Measurements from ENCODE around the gene RGL2. TPM values are rescaled to one million over a fixed set of nuclear protein-coding genes. Genes with fewer than 3 reads are reported as not detected.

The RGL2 gene
- total RNA-seq, 1 donor from 2014 or later, result 27.9 TPM

GRCh38 chr6:33317419-33317668 lies 18.6 kb upstream of the RGL2 start:
- no peak for DNase-seq (ENCODE audit: low read depth)

GRCh38 chr6:33316603-33317418 lies 18.1 kb upstream of the RGL2 start:
- DNase-seq (ENCODE audit: low read depth), result no peak

GRCh38 chr6:33315793-33316602 lies 17.3 kb upstream of the RGL2 start:
- DNase-seq (ENCODE audit: low read depth), result no peak

- no peak for DNase-seq (ENCODE audit: low read depth)
Measured at GRCh38 chr6:33314943-33315792, 16.4 kb upstream of the RGL2 start.

- DNase-seq (ENCODE audit: low read depth), result peak; percentile 71
Measured at GRCh38 chr6:33314515-33314942, 15.8 kb upstream of the RGL2 start.

GRCh38 chr6:33313709-33314514 lies 15.2 kb upstream of the RGL2 start, which contains the start of gene TAPBP:
Gene TAPBP, minus strand, starts transcription at chr6:33314078. Its CDS starts 37 bp downstream, at chr6:33314041.
- peak; percentile 62 for DNase-seq (ENCODE audit: low read depth)

- DNase-seq (ENCODE audit: low read depth), result peak; percentile 34
Measured at GRCh38 chr6:33313105-33313708, 14.5 kb upstream of the RGL2 start.

GRCh38 chr6:33312361-33313104 lies 13.8 kb upstream of the RGL2 start:
- DNase-seq (ENCODE audit: low read depth), result peak; percentile 42

GRCh38 chr6:33306356-33306755 lies 7.6 kb upstream of the RGL2 start:
- DNase-seq (ENCODE audit: low read depth), result no peak

GRCh38 chr6:33305052-33305451 lies 6.3 kb upstream of the RGL2 start:
- no peak for DNase-seq (ENCODE audit: low read depth)

GRCh38 chr6:33304216-33304615 lies 5.5 kb upstream of the RGL2 start:
- DNase-seq (ENCODE audit: low read depth), result no peak

- no peak for DNase-seq (ENCODE audit: low read depth)
Measured at GRCh38 chr6:33301877-33302276, 3.1 kb upstream of the RGL2 start.

GRCh38 chr6:33299237-33299944 lies 649 bp upstream of the RGL2 start:
- DNase-seq (ENCODE audit: low read depth), result peak; percentile 96

- peak; percentile 82 for DNase-seq (ENCODE audit: low read depth)
Measured at GRCh38 chr6:33297956-33298772, 578 bp downstream of the RGL2 start.

GRCh38 chr6:33297406-33297955 lies 1.3 kb downstream of the RGL2 start:
- DNase-seq (ENCODE audit: low read depth), result no peak

- DNase-seq (ENCODE audit: low read depth), result no peak
Measured at GRCh38 chr6:33296797-33297405, 1.8 kb downstream of the RGL2 start.

- no peak for DNase-seq (ENCODE audit: low read depth)
Measured at GRCh38 chr6:33295621-33296369, 2.9 kb downstream of the RGL2 start.

Data from myocyte (in vitro differentiated cells).